K562 (cell line): ENCODE results near the gene DIS3L2. TPM values are rescaled to one million over a fixed set of nuclear protein-coding genes. Genes with fewer than 3 reads are reported as not detected.

Source experiments
- ATAC-seq: fragments of 200-7000 bp; cut with Tn5 transposase; 3 replicates; pipeline ENCODE4 v1.9.1; 2020; ENCODE audit warnings: moderate library complexity
- BruUV-seq: library from RNA; stranded (reverse); fragments of 400-500 nt; replicated peaks from 2 replicates; lab custom pipeline; 2021; lab: Mats Ljungman, UMichigan
- CTCF ChIA-PET: fragments of 300-600 bp; formaldehyde crosslinking; extraction: SDS; loops from one replicate; lab custom pipeline; 2021; ENCODE audit warnings: low intra/inter-chr PET ratio; lab: Yijun Ruan, JAX
- POLR2A ChIA-PET: fragments of 300-600, 350-650 bp; sonication (Branson Sonifier 250); formaldehyde crosslinking; extraction: SDS; loops from one replicate; lab custom pipeline; 2021; ENCODE audit warnings: antibody characterized with exemption, inconsistent platforms; lab: Yijun Ruan, JAX
- DNase-seq, 4 experiments: peaks; one replicate each; pipeline versions ENCODE4 v3.0.0 to v3.0.0-alpha.2; 2011 to 2018; ENCODE audit warnings: low spot score in 3 of 4, mixed read lengths in 3 of 4; ENCODE audit errors: extremely low read depth in 1 of 4
- FAIRE-seq: peaks from 2 replicates; lab custom pipeline; 2011; peaks lifted over from hg19 to GRCh38; lab: Jason Lieb, UNC
- H2AFZ ChIP-seq: 2 replicates; pipeline ENCODE4 v1.6.0; 2011; ENCODE audit warnings: low read depth, low read length, control low read depth, inconsistent platforms
- H3K27ac ChIP-seq: fragments of 200-600 bp; 3 replicates; pipeline ENCODE4 v1.8.0; 2011; ENCODE audit warnings: low read depth, mild to moderate bottlenecking, control low read depth, inconsistent platforms, low read length, moderate library complexity, mixed read lengths; ENCODE audit errors: extremely low read depth
- H3K27me3 ChIP-seq, 2 experiments: fragments of 300-600 bp in 1 of 2; 2 replicates in 1 of 2; 3 replicates in 1 of 2; pipeline versions ENCODE4 v1.6.0 to v1.8.0; 2011; ENCODE audit warnings: inconsistent platforms in 2 of 2, low read length in 2 of 2, mild to moderate bottlenecking in 1 of 2, mixed read lengths in 1 of 2, moderate library complexity in 1 of 2; ENCODE audit not compliant: control insufficient read depth in 2 of 2, insufficient read depth in 2 of 2
- H3K36me3 ChIP-seq: fragments of 300-600 bp; 3 replicates; pipeline ENCODE4 v1.8.0; 2011; ENCODE audit warnings: mild to moderate bottlenecking, low read length, inconsistent platforms; ENCODE audit not compliant: control insufficient read depth, insufficient read depth
- H3K4me1 ChIP-seq, 2 experiments: fragments of 200-600 bp in 1 of 2; replicated peaks in 1 of 2; 2 replicates in 1 of 2; 3 replicates in 1 of 2; pipeline versions ENCODE4 v1.5.1 to v1.8.0; 2011; ENCODE audit warnings: inconsistent platforms in 2 of 2, low read length in 2 of 2, mild to moderate bottlenecking in 1 of 2, mixed read lengths in 1 of 2, moderate library complexity in 1 of 2; ENCODE audit not compliant: control insufficient read depth in 2 of 2, insufficient read depth in 2 of 2
- H3K4me2 ChIP-seq: 2 replicates; pipeline ENCODE4 v1.6.1; 2011; ENCODE audit warnings: low read length, control low read depth, inconsistent platforms, mixed read lengths; ENCODE audit not compliant: insufficient read depth
- H3K4me3 ChIP-seq: fragments of 200-600 bp; sonication (generic), shearing (Covaris generic); 2 replicates; pipeline ENCODE4 v1.5.1; 2016; ENCODE audit warnings: control low read depth, inconsistent platforms
- H3K79me2 ChIP-seq: fragments of 200-600 bp; 3 replicates; pipeline ENCODE4 v1.8.0; 2011; ENCODE audit warnings: low read length, inconsistent platforms; ENCODE audit not compliant: control insufficient read depth, insufficient read depth
- H3K9ac ChIP-seq, 2 experiments: 2 replicates each; pipeline versions ENCODE4 v1.6.0 to v1.6.1; 2011; ENCODE audit warnings: low read depth in 2 of 2, low read length in 2 of 2, control low read depth in 1 of 2, inconsistent platforms in 1 of 2, mild to moderate bottlenecking in 1 of 2, mixed read lengths in 1 of 2; ENCODE audit not compliant: insufficient read depth in 1 of 2
- H3K9me1 ChIP-seq: one replicate; pipeline ENCODE4 v1.6.0; 2011; ENCODE audit warnings: inconsistent platforms, mild to moderate bottlenecking, low read length, moderate library complexity; ENCODE audit not compliant: control insufficient read depth, insufficient read depth
- H3K9me3 ChIP-seq: replicated peaks from 2 replicates; pipeline ENCODE4 v1.5.1; 2011; ENCODE audit warnings: low read depth, low read length, inconsistent platforms; ENCODE audit not compliant: control insufficient read depth, insufficient read depth
- H4K20me1 ChIP-seq: replicated peaks from 2 replicates; pipeline ENCODE4 v1.6.1; 2011; ENCODE audit warnings: low read length, inconsistent platforms, mixed read lengths; ENCODE audit not compliant: control insufficient read depth, insufficient read depth
- ARID4B ChIP-seq: sonication (generic); formaldehyde crosslinking; IDR thresholded peaks from 2 replicates; pipeline ENCODE4 v1.8.0; 2022; ENCODE audit warnings: mild to moderate bottlenecking, missing genetic modification reagents
- CAMTA2 ChIP-seq: fragments of 250-450 bp; sonication (Bioruptor Pico); conservative IDR thresholded peaks from 2 replicates; pipeline ENCODE4 v1.5.1; 2022
- CBFA2T2 ChIP-seq: fragments of 450-650 bp; conservative IDR thresholded peaks from 2 replicates; pipeline ENCODE4 v1.6.1; 2017; ENCODE audit warnings: mild to moderate bottlenecking
- E2F8 ChIP-seq: fragments of 450-650 bp; IDR thresholded peaks from 2 replicates; pipeline ENCODE4 v1.7.1; 2018; ENCODE audit warnings: mild to moderate bottlenecking, low read depth; ENCODE audit not compliant: partially characterized antibody
- ELF2 ChIP-seq: fragments of 250-450 bp; sonication (Bioruptor Pico); IDR thresholded peaks from 2 replicates; pipeline ENCODE4 v1.5.0; 2021; ENCODE audit warnings: mild to moderate bottlenecking
- FOXP4 ChIP-seq: sonication (generic); formaldehyde crosslinking; IDR thresholded peaks from 2 replicates; pipeline ENCODE4 v1.8.0; 2022; ENCODE audit warnings: mild to moderate bottlenecking, missing genetic modification reagents, borderline replicate concordance
- HDAC1 ChIP-seq, 2 experiments: fragments of 450-650 bp; IDR thresholded peaks; 2 replicates each; pipeline ENCODE4 v1.6.1; 2016 to 2017; ENCODE audit warnings: inconsistent platforms in 1 of 2, mild to moderate bottlenecking in 1 of 2, moderate library complexity in 1 of 2
- LEF1 ChIP-seq: fragments of 450-650 bp; IDR thresholded peaks from 2 replicates; pipeline ENCODE4 v1.6.1; 2016; ENCODE audit warnings: mild to moderate bottlenecking
- MCM3 ChIP-seq: fragments of 450-650 bp; IDR thresholded peaks from 2 replicates; pipeline ENCODE4 v1.6.1; 2016
- PCBP2 ChIP-seq: fragments of 200-400 bp; formaldehyde crosslinking; IDR thresholded peaks from 2 replicates; pipeline ENCODE4 v1.6.1; 2018; ENCODE audit warnings: low read length, low read depth, mild to moderate bottlenecking, moderate library complexity; ENCODE audit not compliant: poor library complexity, severe bottlenecking
- SMAD2 ChIP-seq: fragments of 150-350 bp; IDR thresholded peaks from 2 replicates; pipeline ENCODE4 v1.6.1; 2014; ENCODE audit warnings: low read depth, mild to moderate bottlenecking, low read length
- XRCC5 ChIP-seq: fragments of 200-400 bp; formaldehyde crosslinking; IDR thresholded peaks from 2 replicates; pipeline ENCODE4 v1.6.1; 2017; ENCODE audit warnings: low read depth, mild to moderate bottlenecking, low read length
- ZNF174 ChIP-seq: fragments of 250-450 bp; sonication (Bioruptor Pico); IDR thresholded peaks from 2 replicates; pipeline ENCODE4 v1.4.0; 2020; ENCODE audit warnings: mild to moderate bottlenecking
- WGBS: fragments of 100-300 bp; shearing (Covaris generic); methylation state at CpG from one replicate; pipeline ENCODE4 v1.1.6; 2016; ENCODE audit warnings: low coverage, mixed read lengths; ENCODE audit not compliant: insufficient coverage; ENCODE audit errors: missing lambda C conversion rate; 5-methylcytosine and 5-hydroxymethylcytosine counted together
- in situ Hi-C: fragments of 300-500 bp; cut with MboI; formaldehyde crosslinking; loops from 4 replicates; pipeline ENCODE4 v1.15.0; 2018; ENCODE audit warnings: inconsistent platforms, mixed read lengths
- intact Hi-C: fragments of 100-400 bp; cut with micrococcal nuclease; formaldehyde crosslinking; loops from 2 replicates; pipeline ENCODE4 v1.14.2; 2022
- polyA plus RNA-seq, 8 experiments: library from polyadenylated mRNA; depleted of rRNA in 4 of 8; stranded (reverse) in 5 of 8; unstranded in 3 of 8; fragments of >200 nt; fragmentation: Nextera tagmentation in 2 of 8; fragmentation: Illumina TruSeq in 1 of 8; extraction: Ambion mirVana in 2 of 8; extraction: Trizol in 1 of 8; gene quantifications; 2 replicates each; pipeline versions ENCODE4 v1.2.1 to v1.2.3, GENCODE V29; 2011 to 2014; ENCODE audit warnings: inconsistent platforms in 1 of 8, missing spikeins in 1 of 8
- total RNA-seq, 7 experiments: library from RNA; depleted of rRNA in 6 of 7; stranded (reverse); fragments of >200 nt in 6 of 7; fragmentation: Illumina TruSeq in 2 of 7; extraction: Trizol in 2 of 7; gene quantifications; 2 replicates each; pipeline versions ENCODE4 v1.2.1 to v1.2.3, GENCODE V29; 2011 to 2021; ENCODE audit warnings: low replicate concordance in 1 of 7
- TF ChIP-seq, protein P1 (sequence below): fragments of 250-450 bp; sonication (Bioruptor Pico); IDR thresholded peaks from 2 replicates; pipeline ENCODE4 v1.5.0; 2021

The DIS3L2 gene
- total and polyA plus RNA-seq, 9 of the 15 experiments (the other 6 are each of a cell fraction or from before 2014, with no cell fraction given), result 1.5 to 19.2 (median 11.2) TPM

- Histone ChIP-seq H3K9me1 (no peaks in the 10 kb centered on the region), H3K27ac (no peak overlapping the region), H2AFZ (no peak overlapping the region), H4K20me1 (no peaks in the 10 kb centered on the region), H3K36me3 (no peaks in the 10 kb centered on the region; the same call in 2 of the 3 replicates), H3K27me3 (no peaks in the 10 kb centered on the region), H3K4me1 (no peaks in the 10 kb centered on the region), H3K9me3 (no peaks in the 10 kb centered on the region), H3K4me3 (no peak overlapping the region), H3K4me2 (no peak overlapping the region), H3K9ac (no peak overlapping the region), H3K79me2 (no peaks in the 10 kb centered on the region)
- no peak for ATAC-seq
- no peak for FAIRE-seq
- POLR2A ChIA-PET, result no interaction called here
- in situ Hi-C loops, result no loop called here
- intact Hi-C loops, result no loop called here
- no peak for DNase-seq
- CTCF ChIA-PET, result no interaction called here
- WGBS, result 63% methylated on average over 3 of the region's 3 CpGs
- BruUV-seq, result no TSS peak
- TF ChIP-seq ARID4B (CRISPR knock-in tag) (no peak), E2F8 (no peak), XRCC5 (no peak), SMAD2 (no peak), LEF1 (no peak), CAMTA2 (CRISPR knock-in tag) (no peak), ZNF174 (CRISPR knock-in tag) (no peak), FOXP4 (CRISPR knock-in tag) (no peak), ELF2 (no peak), MCM3 (no peak), CBFA2T2 (no peak), HDAC1 (IDR thresholded peaks at IDR 0.05) (no peak), PCBP2 (no peak)
- TF ChIP-seq, protein P1, sequence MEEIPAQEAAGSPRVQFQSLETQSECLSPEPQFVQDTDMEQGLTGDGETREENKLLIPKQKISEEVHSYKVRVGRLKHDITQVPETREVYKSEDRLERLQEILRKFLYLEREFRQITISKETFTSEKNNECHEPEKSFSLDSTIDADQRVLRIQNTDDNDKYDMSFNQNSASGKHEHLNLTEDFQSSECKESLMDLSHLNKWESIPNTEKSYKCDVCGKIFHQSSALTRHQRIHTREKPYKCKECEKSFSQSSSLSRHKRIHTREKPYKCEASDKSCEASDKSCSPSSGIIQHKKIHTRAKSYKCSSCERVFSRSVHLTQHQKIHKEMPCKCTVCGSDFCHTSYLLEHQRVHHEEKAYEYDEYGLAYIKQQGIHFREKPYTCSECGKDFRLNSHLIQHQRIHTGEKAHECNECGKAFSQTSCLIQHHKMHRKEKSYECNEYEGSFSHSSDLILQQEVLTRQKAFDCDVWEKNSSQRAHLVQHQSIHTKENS (CRISPR knock-in tag), result no peak
Measured at GRCh38 chr2:232278534-232278933, 317.0 kb downstream of the DIS3L2 start.
